Neuronal stem cell (in vitro differentiated cells): Measurements from ENCODE around the gene CIAPIN1.

Experiments used
- DNase-seq: peaks from one replicate; pipeline ENCODE4 v3.0.0-alpha.2; 2013; ENCODE audit warnings: low spot score
- H2AFZ ChIP-seq: one replicate; pipeline ENCODE4 v1.6.1; 2013; ENCODE audit warnings: mild to moderate bottlenecking, low read length, inconsistent platforms
- H2AK5ac ChIP-seq: 2 replicates; pipeline ENCODE4 v1.6.1; 2013; ENCODE audit warnings: low read depth, mild to moderate bottlenecking, inconsistent platforms, low read length, moderate library complexity, mixed read lengths
- H2BK120ac ChIP-seq: 2 replicates; pipeline ENCODE4 v1.6.1; 2013; ENCODE audit warnings: low read depth, mild to moderate bottlenecking, inconsistent platforms, low read length, moderate library complexity, mixed read lengths
- H2BK12ac ChIP-seq: one replicate; pipeline ENCODE4 v1.6.1; 2013; ENCODE audit warnings: low read length, inconsistent platforms
- H2BK15ac ChIP-seq: 2 replicates; pipeline ENCODE4 v1.6.1; 2013; ENCODE audit warnings: mild to moderate bottlenecking, low read length, inconsistent platforms, mixed read lengths
- H2BK5ac ChIP-seq: one replicate; pipeline ENCODE4 v1.6.1; 2013; ENCODE audit warnings: inconsistent platforms, mild to moderate bottlenecking, low read length, moderate library complexity
- H3K14ac ChIP-seq: one replicate; pipeline ENCODE4 v1.6.1; 2013; ENCODE audit warnings: low read length, inconsistent platforms
- H3K18ac ChIP-seq: 2 replicates; pipeline ENCODE4 v1.6.1; 2013; ENCODE audit warnings: low read length, inconsistent platforms
- H3K23ac ChIP-seq: 2 replicates; pipeline ENCODE4 v1.6.1; 2013; ENCODE audit warnings: low read depth, mild to moderate bottlenecking, mixed read lengths, low read length, inconsistent platforms; ENCODE audit not compliant: poor library complexity
- H3K27ac ChIP-seq: replicated peaks from 3 replicates; pipeline ENCODE4 v1.5.1; 2013; ENCODE audit warnings: low read length, inconsistent platforms
- H3K27me3 ChIP-seq, 3 experiments: 2 replicates each; pipeline ENCODE4 v1.6.1; 2013; ENCODE audit warnings: low read length in 3 of 3, mild to moderate bottlenecking in 2 of 3, inconsistent platforms in 1 of 3, low read depth in 1 of 3, mixed read lengths in 1 of 3, moderate library complexity in 1 of 3; ENCODE audit not compliant: control insufficient read depth in 3 of 3, insufficient read depth in 3 of 3
- H3K36me3 ChIP-seq, 2 donors: replicated peaks in 1 of 2; 2 replicates each; pipeline ENCODE4 v1.6.1; 2013; ENCODE audit warnings: low read length in 2 of 2; ENCODE audit not compliant: control insufficient read depth in 2 of 2, insufficient read depth in 2 of 2
- H3K4ac ChIP-seq: 2 replicates; pipeline ENCODE4 v1.6.1; 2013; ENCODE audit warnings: inconsistent platforms, mild to moderate bottlenecking, low read length, moderate library complexity
- H3K4me1 ChIP-seq, 2 donors: 1 replicate in 1 of 2; 2 replicates in 1 of 2; pipeline ENCODE4 v1.6.1; 2013; ENCODE audit warnings: low read length in 2 of 2, low read depth in 1 of 2; ENCODE audit not compliant: control insufficient read depth in 2 of 2, insufficient read depth in 1 of 2
- H3K4me2 ChIP-seq: one replicate; pipeline ENCODE4 v1.6.1; 2013; ENCODE audit warnings: mild to moderate bottlenecking, low read length, inconsistent platforms; ENCODE audit not compliant: insufficient read depth, poor library complexity, severe bottlenecking
- H3K4me3 ChIP-seq, 2 donors: 2 replicates each; pipeline ENCODE4 v1.5.1; 2013; ENCODE audit warnings: low read length in 2 of 2, mild to moderate bottlenecking in 2 of 2, inconsistent platforms in 1 of 2, moderate library complexity in 1 of 2
- H3K79me1 ChIP-seq: one replicate; pipeline ENCODE4 v1.6.1; 2013; ENCODE audit warnings: low read depth, mild to moderate bottlenecking, inconsistent platforms, low read length, moderate library complexity
- H3K9ac ChIP-seq: one replicate; pipeline ENCODE4 v1.6.1; 2013; ENCODE audit warnings: mild to moderate bottlenecking, low read depth, low read length, inconsistent platforms; ENCODE audit not compliant: poor library complexity
- H3K9me3 ChIP-seq, 2 donors: replicated peaks in 1 of 2; 2 replicates each; pipeline versions ENCODE3 to v1.6.1; 2013; ENCODE audit warnings: low read length in 2 of 2, mild to moderate bottlenecking in 2 of 2, inconsistent platforms in 1 of 2, low read depth in 1 of 2, mixed read lengths in 1 of 2, moderate library complexity in 1 of 2; ENCODE audit not compliant: control insufficient read depth in 2 of 2, insufficient read depth in 1 of 2
- H4K8ac ChIP-seq: one replicate; pipeline ENCODE4 v1.6.1; 2013; ENCODE audit warnings: low read depth, mild to moderate bottlenecking, inconsistent platforms, low read length, moderate library complexity
- H4K91ac ChIP-seq: one replicate; pipeline ENCODE4 v1.6.1; 2013; ENCODE audit warnings: low read length, low read depth, mild to moderate bottlenecking, inconsistent platforms; ENCODE audit not compliant: poor library complexity
- WGBS, 2 donors: extraction: QIAGEN DNeasy Blood & Tissue Kit; methylation state at CpG; one replicate each; pipeline ENCODE4 v1.1.7; 2013; ENCODE audit warnings: missing lambda C conversion rate in 2 of 2, mixed read lengths in 1 of 2; ENCODE audit not compliant: insufficient read length in 2 of 2, insufficient replicate concordance in 1 of 2; ENCODE audit errors: extremely low coverage in 2 of 2; 5-methylcytosine and 5-hydroxymethylcytosine counted together

Gene CIAPIN1

DNA sequence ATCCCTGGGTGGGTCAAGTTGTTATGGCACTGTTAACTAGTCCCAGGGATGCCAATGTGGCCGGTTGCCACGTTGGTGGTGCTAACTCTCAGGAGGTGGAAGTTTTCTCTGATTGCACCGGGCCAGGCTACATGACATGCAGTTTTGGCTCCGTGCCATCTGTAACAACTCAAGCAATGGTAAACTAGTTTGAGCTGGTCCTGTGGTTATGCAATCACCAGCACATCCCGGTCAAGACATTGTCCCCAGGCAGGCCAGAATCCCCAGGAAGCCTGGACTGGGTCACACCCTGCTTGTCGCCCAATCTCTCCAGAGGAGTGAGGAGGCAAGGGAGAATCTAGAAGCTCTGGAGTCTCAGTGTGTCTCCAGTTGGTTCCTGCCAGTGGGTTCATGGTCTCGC, 52.7 kb downstream of the CIAPIN1 start:
- Histone ChIP-seq H3K4me2 (no peak overlapping the region), H3K79me1 (no peaks in the 10 kb centered on the region), H2BK120ac (no peak overlapping the region), H3K9me3 (no peaks in the 10 kb centered on the region), H4K8ac (no peak overlapping the region), H3K9ac (no peak overlapping the region), H3K36me3 (no peaks in the 10 kb centered on the region), H3K4ac (no peak overlapping the region), H2AK5ac (no peak overlapping the region), H3K27ac (no peak overlapping the region), H4K91ac (no peak overlapping the region), H3K14ac (peak overlapping the region; percentile 3), H3K23ac (no peak overlapping the region), H3K4me1 (no peaks in the 10 kb centered on the region), H3K4me3 (no peak overlapping the region), H2BK12ac (no peak overlapping the region), H2AFZ (no peak overlapping the region), H3K18ac (no peak overlapping the region), H2BK15ac (no peak overlapping the region), H3K27me3 (no peaks in the 10 kb centered on the region), H2BK5ac (no peak overlapping the region)
- no CpG with 5 or more reads among the region's 7 CpGs for WGBS, 2 donors
- DNase-seq = no peak

DNA sequence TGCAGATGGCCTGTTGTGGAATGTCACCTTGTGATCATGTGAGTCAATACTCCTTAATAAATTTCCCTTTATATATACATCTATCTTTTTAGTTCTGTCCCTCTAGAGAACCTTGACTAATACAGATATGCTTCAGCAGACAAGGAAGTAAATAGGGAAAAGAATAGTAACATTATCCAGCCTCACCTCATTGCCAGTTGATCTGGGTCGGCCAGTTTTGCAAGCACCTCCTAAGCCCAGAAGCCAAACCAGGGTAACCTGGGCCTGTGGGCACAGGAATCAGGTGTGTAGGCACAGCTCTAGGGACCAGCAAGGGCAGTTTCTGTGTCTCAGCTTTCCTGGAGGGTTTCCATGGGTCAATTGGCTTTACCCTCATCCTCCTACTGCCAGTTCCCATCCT, 54.5 kb downstream of the CIAPIN1 start:
- Histone ChIP-seq H2BK120ac (no peak overlapping the region), H2BK5ac (no peak overlapping the region), H3K23ac (no peak overlapping the region), H2AK5ac (no peak overlapping the region), H4K91ac (no peak overlapping the region), H2BK15ac (no peak overlapping the region), H3K36me3 (no peaks in the 10 kb centered on the region), H3K79me1 (no peaks in the 10 kb centered on the region), H3K14ac (no peak overlapping the region), H2BK12ac (no peak overlapping the region), H3K4me2 (no peak overlapping the region), H3K9me3 (no peaks in the 10 kb centered on the region), H3K4me1 (no peaks in the 10 kb centered on the region), H3K4ac (no peak overlapping the region), H3K4me3 (no peak overlapping the region), H3K27me3 (no peaks in the 10 kb centered on the region), H4K8ac (no peak overlapping the region), H2AFZ (no peak overlapping the region), H3K27ac (no peak overlapping the region), H3K9ac (no peak overlapping the region), H3K18ac (no peak overlapping the region)
- DNase-seq = no peak
- no CpG with 5 or more reads among the region's 1 CpG for WGBS, 2 donors

DNA sequence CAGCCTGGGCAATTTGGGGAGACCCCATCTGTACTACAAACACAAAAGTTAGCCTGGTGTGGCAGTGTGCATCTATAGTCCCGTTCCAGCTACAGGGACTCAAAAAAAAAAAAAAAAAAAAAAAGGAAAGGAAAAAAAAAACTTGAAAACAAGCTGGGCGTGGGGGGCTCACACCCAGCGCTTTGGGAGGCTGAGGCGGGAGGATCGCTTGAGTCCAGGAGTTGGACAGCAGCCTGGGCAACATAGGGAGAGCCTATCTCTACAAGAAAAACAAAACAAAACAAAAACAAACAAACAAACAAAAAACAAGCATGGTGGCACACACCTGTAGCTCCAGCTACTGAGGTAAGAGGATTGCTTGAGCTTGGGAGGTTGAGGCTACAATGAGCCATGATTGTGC, 55.5 kb downstream of the CIAPIN1 start:
- Histone ChIP-seq H2AFZ (no peak overlapping the region), H2BK12ac (no peak overlapping the region), H3K36me3 (no peaks in the 10 kb centered on the region), H2AK5ac (no peak overlapping the region), H3K23ac (no peak overlapping the region), H3K18ac (no peak overlapping the region), H3K79me1 (no peaks in the 10 kb centered on the region), H3K4ac (no peak overlapping the region), H2BK5ac (no peak overlapping the region), H3K4me3 (no peak overlapping the region), H3K14ac (no peak overlapping the region), H4K8ac (no peak overlapping the region), H3K9ac (no peak overlapping the region), H4K91ac (no peak overlapping the region), H3K9me3 (no peaks in the 10 kb centered on the region), H2BK120ac (no peak overlapping the region), H3K27ac (no peak overlapping the region), H3K27me3 (no peaks in the 10 kb centered on the region), H3K4me1 (peaks cover 0 to under 1% of the 10 kb centered on the region in 2 donors), H2BK15ac (no peak overlapping the region), H3K4me2 (no peak overlapping the region)
- WGBS, 2 donors = no CpG with 5 or more reads among the region's 5 CpGs
- no peak for DNase-seq

DNA sequence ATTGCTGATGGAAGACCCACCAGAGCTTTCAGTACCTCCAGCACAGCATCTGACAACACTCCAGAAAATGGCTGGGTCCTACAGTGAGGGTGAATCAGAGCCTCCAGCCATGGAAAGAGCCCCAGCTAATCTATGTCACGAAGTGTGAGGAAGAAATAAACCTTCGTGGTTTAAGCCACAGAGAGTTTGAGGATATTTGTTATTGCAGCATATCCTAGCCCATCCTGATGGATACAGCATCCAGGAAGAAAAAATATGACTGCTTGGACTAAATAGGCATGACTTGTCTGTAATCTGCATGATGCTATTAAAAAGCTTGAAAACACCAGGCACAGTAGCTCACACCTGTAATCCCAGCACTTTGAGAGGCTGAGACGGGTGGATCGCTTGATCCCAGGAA, 55.9 kb downstream of the CIAPIN1 start:
- no peaks in the 10 kb centered on the region for H3K79me1 ChIP-seq
- no peak overlapping the region for H2BK5ac ChIP-seq
- H3K4me3 ChIP-seq = no peak overlapping the region
- H2BK120ac ChIP-seq = no peak overlapping the region
- H3K9me3 ChIP-seq = no peaks in the 10 kb centered on the region
- H3K4ac ChIP-seq = no peak overlapping the region
- peaks cover 4 to 5% of the 10 kb centered on the region in 2 donors for H3K4me1 ChIP-seq
- H3K27me3 ChIP-seq = no peaks in the 10 kb centered on the region
- no peak overlapping the region for H2AFZ ChIP-seq
- no peak overlapping the region for H4K8ac ChIP-seq
- H3K18ac ChIP-seq = no peak overlapping the region
- H2AK5ac ChIP-seq = no peak overlapping the region
- H3K23ac ChIP-seq = no peak overlapping the region
- H3K27ac ChIP-seq = no peak overlapping the region
- DNase-seq = no peak
- no peaks in the 10 kb centered on the region for H3K36me3 ChIP-seq
- no peak overlapping the region for H3K9ac ChIP-seq
- H2BK12ac ChIP-seq = no peak overlapping the region
- no peak overlapping the region for H4K91ac ChIP-seq
- H3K4me2 ChIP-seq = no peak overlapping the region
- H3K14ac ChIP-seq = no peak overlapping the region
- no CpG with 5 or more reads among the region's 4 CpGs for WGBS, 2 donors
- H2BK15ac ChIP-seq = no peak overlapping the region
